ENCODE measurements around the gene TFCP2. TPM values are rescaled to one million over a fixed set of nuclear protein-coding genes. Genes with fewer than 3 reads are reported as not detected.
A peak's percentile ranks its signal among the peaks of the same experiment; 100 is the strongest.

Gene TFCP2
- total RNA-seq, 1 donor from 2014 or later, result 46.3 TPM

DNA sequence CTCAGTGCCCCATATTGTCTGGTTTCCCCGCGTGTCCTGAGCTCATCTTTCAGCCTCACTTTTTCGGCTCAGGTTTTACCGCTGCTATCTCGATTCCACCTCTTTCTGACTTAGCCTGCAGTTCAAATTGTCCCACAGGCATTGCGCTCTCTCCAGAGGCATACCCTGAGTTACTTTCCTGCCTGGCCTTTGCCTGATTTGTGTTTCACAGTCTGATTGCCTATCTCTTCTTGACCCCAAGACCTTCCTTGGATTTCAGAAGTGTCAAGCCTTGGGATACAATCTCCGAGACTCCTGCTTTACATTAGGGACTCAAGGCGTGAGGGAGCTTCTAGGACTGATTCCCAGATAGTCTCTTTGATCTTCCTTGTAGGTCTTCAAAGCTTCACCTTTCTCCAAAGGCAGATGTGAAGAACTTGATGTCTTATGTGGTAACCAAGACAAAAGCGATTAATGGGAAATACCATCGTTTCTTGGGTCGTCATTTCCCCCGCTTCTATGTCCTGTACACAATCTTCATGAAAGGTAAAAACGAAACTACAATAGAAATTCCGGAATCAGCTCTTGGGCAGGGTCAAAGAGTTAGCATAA is 124.2 kb downstream of the TFCP2 start:
- Mint-ChIP-seq H3K4me3 (peak overlapping the region; percentile 93), H3K9me3 (no peaks in the 10 kb centered on the region)
- intact Hi-C loops (cut with micrococcal nuclease), result loop anchor here (1.0 to 5.0 kb wide), 6 partner anchors 35 to 646 kb away; partner anchors contain the start of genes BIN2, CSRNP2, LARP4 and TFCP2

GRCh38 chr12:51047655-51048540 is 125.0 kb downstream of the TFCP2 start, which contains the start of gene LETMD1:
Gene LETMD1, plus strand, starts transcription at chr12:51048327. Its CDS starts 30 bp downstream, at chr12:51048357.
- Mint-ChIP-seq H3K4me1 (peaks cover 29% of the 10 kb centered on the region), H3K36me3 (ENCODE audit: low read depth) (peaks cover 14% of the 10 kb centered on the region), H3K4me3 (peak within 1 kb of the TSS; percentile 93), H3K9me3 (no peaks in the 10 kb centered on the region), H3K27me3 (no peaks in the 10 kb centered on the region), H3K27ac (peak within 1 kb of the TSS; percentile 90)
- intact Hi-C loops (cut with micrococcal nuclease), result loop anchor here (1.0 to 5.0 kb wide), 8 partner anchors 22 to 646 kb away; partner anchors contain the start of genes BIN2, CSRNP2, LARP4 and SLC11A2
- DNase-seq, result peak; percentile 97

More for the DNA sequence above, 124.2 kb downstream of the TFCP2 start:
- H3K27me3 Mint-ChIP-seq, result no peaks in the 10 kb centered on the region
- peaks cover 22% of the 10 kb centered on the region for H3K36me3 Mint-ChIP-seq (ENCODE audit: low read depth)
- peak overlapping the region; percentile 90 for H3K27ac Mint-ChIP-seq
- H3K4me1 Mint-ChIP-seq, result peaks cover 26% of the 10 kb centered on the region
- peak; percentile 74 for DNase-seq

Other genes starting within 250 kb of the TFCP2 start
- not detected in 2 replicates for gene HIGD1C, start 220.6 kb downstream of the TFCP2 start, total RNA-seq
- 54.2 and 56.2 TPM in 2 replicates for gene SLC11A2, start 146.8 kb downstream of the TFCP2 start, total RNA-seq
- 75.7 and 77.8 TPM in 2 replicates for gene LETMD1, start 124.8 kb downstream of the TFCP2 start, total RNA-seq
- 22.7 and 22.9 TPM in 2 replicates for gene CSRNP2, start 89.5 kb downstream of the TFCP2 start, total RNA-seq
- 5.1 and 9.0 TPM in 2 replicates for gene POU6F1, start 44.9 kb upstream of the TFCP2 start, total RNA-seq
- 135 and 146 TPM in 2 replicates for gene DAZAP2, start 65.7 kb upstream of the TFCP2 start, total RNA-seq
- gene SMAGP, start 97.3 kb upstream of the TFCP2 start, total RNA-seq, result 0.24 and 0.26 TPM in 2 replicates
- 31.7 and 33.2 TPM in 2 replicates for gene BIN2, start 151.0 kb upstream of the TFCP2 start, total RNA-seq
- gene CELA1, start 173.5 kb upstream of the TFCP2 start, total RNA-seq, result not detected in 2 replicates
- gene GALNT6, start 218.3 kb upstream of the TFCP2 start, total RNA-seq, result 10.7 and 12.8 TPM in 2 replicates

Measured in activated CD4-positive, alpha-beta T cell treated with anti-CD3 and anti-CD28 coated beads, Interleukin-2, amount 10 ng/mL, durations not matched to agents 24 days and 14 days (primary cell).